Naive thymus-derived CD4-positive, alpha-beta T cell (primary cell): ENCODE measurements around the gene KRTAP12-2. TPM values are rescaled to one million over a fixed set of nuclear protein-coding genes. Genes with fewer than 3 reads are reported as not detected.

Experiments used
- ATAC-seq: fragments of 150-1000 bp; cut with Tn5 transposase; 2 replicates; pipeline ENCODE4 v1.10.0; 2021; ENCODE audit warnings: mild to moderate bottlenecking, moderate library complexity
- CTCF ChIA-PET: fragments of 350-600 bp; sonication (Branson Sonifier 250); formaldehyde crosslinking; loops from one replicate; lab custom pipeline; 2021; ENCODE audit warnings: antibody characterized with exemption; lab: Charles Lee
- POLR2A ChIA-PET: fragments of 350-600 bp; sonication (Branson Sonifier 250); formaldehyde crosslinking; loops from one replicate; lab custom pipeline; 2021; ENCODE audit warnings: antibody characterized with exemption, inconsistent platforms; lab: Charles Lee
- DNase-seq, 9 donors: peaks; one replicate each; pipeline versions ENCODE4 v3.0.0 to v3.0.0-alpha.2; 2020 to 2022; ENCODE audit warnings: mixed read lengths in 1 of 9
- H3K27ac ChIP-seq: one replicate; pipeline ENCODE4 v1.7.0; 2013; ENCODE audit warnings: mild to moderate bottlenecking, low read depth, low read length, moderate library complexity
- H3K27me3 ChIP-seq, 2 donors: one replicate each; pipeline ENCODE4 v1.7.0; 2013; ENCODE audit warnings: low read length in 2 of 2, mild to moderate bottlenecking in 2 of 2, moderate library complexity in 2 of 2; ENCODE audit not compliant: control insufficient read depth in 2 of 2, insufficient read depth in 2 of 2
- H3K36me3 ChIP-seq, 3 experiments: 1 replicate in 2 of 3; 2 replicates in 1 of 3; pipeline ENCODE4 v1.7.0; 2013; ENCODE audit warnings: low read length in 3 of 3, mild to moderate bottlenecking in 3 of 3, moderate library complexity in 1 of 3; ENCODE audit not compliant: insufficient read depth in 3 of 3, control insufficient read depth in 2 of 3
- H3K4me1 ChIP-seq, 2 donors: one replicate each; pipeline ENCODE4 v1.7.0; 2013; ENCODE audit warnings: low read length in 2 of 2, mild to moderate bottlenecking in 2 of 2, moderate library complexity in 1 of 2; ENCODE audit not compliant: control insufficient read depth in 2 of 2, insufficient read depth in 2 of 2
- H3K4me3 ChIP-seq: 2 replicates; pipeline ENCODE4 v1.7.0; 2013; ENCODE audit warnings: mild to moderate bottlenecking, low read length
- H3K9me3 ChIP-seq, 3 experiments: 1 replicate in 2 of 3; 2 replicates in 1 of 3; pipeline ENCODE4 v1.7.0; 2013; ENCODE audit warnings: low read length in 3 of 3; ENCODE audit not compliant: control insufficient read depth in 2 of 3
- H3K27ac Mint-ChIP-seq, 9 donors: one replicate each; pipeline ENCODE4 v1.8.0; 2020 to 2022; ENCODE audit warnings: mixed read lengths in 9 of 9, mild to moderate bottlenecking in 8 of 9, moderate library complexity in 5 of 9, inconsistent platforms in 2 of 9
- H3K27me3 Mint-ChIP-seq, 5 donors: one replicate each; pipeline ENCODE4 v1.8.0; 2021 to 2022; ENCODE audit warnings: mixed read lengths in 5 of 5, mild to moderate bottlenecking in 1 of 5
- H3K36me3 Mint-ChIP-seq, 5 donors: one replicate each; pipeline ENCODE4 v1.8.0; 2020 to 2022; ENCODE audit warnings: mixed read lengths in 5 of 5, mild to moderate bottlenecking in 3 of 5, inconsistent platforms in 1 of 5
- H3K4me1 Mint-ChIP-seq, 7 donors: one replicate each; pipeline ENCODE4 v1.8.0; 2020 to 2022; ENCODE audit warnings: mixed read lengths in 7 of 7, mild to moderate bottlenecking in 3 of 7, inconsistent platforms in 1 of 7
- H3K4me3 Mint-ChIP-seq, 10 donors: one replicate each; pipeline ENCODE4 v1.8.0; 2020 to 2022; ENCODE audit warnings: mild to moderate bottlenecking in 10 of 10, mixed read lengths in 10 of 10, moderate library complexity in 6 of 10, inconsistent platforms in 2 of 10
- H3K9me3 Mint-ChIP-seq, 11 donors: one replicate each; pipeline ENCODE4 v1.8.0; 2020 to 2022; ENCODE audit warnings: mixed read lengths in 11 of 11, mild to moderate bottlenecking in 4 of 11, inconsistent platforms in 1 of 11, moderate library complexity in 1 of 11
- intact Hi-C, 2 donors: fragments of 100-400 bp; cut with micrococcal nuclease; formaldehyde crosslinking; loops; one replicate each; pipeline ENCODE4 v1.15.1; 2023
- polyA plus RNA-seq, 2 donors: library from polyadenylated mRNA; unstranded; fragments of 300-500 nt; fragmentation: Illumina TruSeq; gene quantifications; one replicate each; pipeline ENCODE4 v1.2.3, GENCODE V29; 2021
- total RNA-seq, 6 experiments: library from RNA in 5 of 6; stranded (reverse) in 5 of 6; gene quantifications; 1 replicate in 5 of 6; 2 replicates in 1 of 6; pipeline ENCODE4 v1.2.3 and lab custom pipeline; 2021 to 2026

KRTAP12-2 gene
- total and polyA plus RNA-seq, 7 experiments from 2014 or later = not detected

GRCh38 chr21:44619886-44620285, 46.8 kb downstream of the KRTAP12-2 start:
- Mint-ChIP-seq H3K9me3 (peaks cover 28 to 64% (median 48%) of the 10 kb centered on the region in 11 donors), H3K27ac (peak overlapping the region in 8 of 9 donors; percentile 83 to 96 (median 93)), H3K36me3 (peaks cover 24 to 51% (median 47%) of the 10 kb centered on the region in 5 donors), H3K4me1 (peaks cover 20 to 61% (median 56%) of the 10 kb centered on the region in 7 donors), H3K27me3 (peaks cover 0 to 8% (median 0%) of the 10 kb centered on the region in 5 donors), H3K4me3 (peak overlapping the region in 9 of 10 donors; percentile 16 to 86 (median 52))
- Histone ChIP-seq H3K4me1 (peaks cover 37 to 45% of the 10 kb centered on the region in 2 donors), H3K27ac (peak overlapping the region; percentile 59), H3K27me3 (no peaks in the 10 kb centered on the region), H3K4me3 (peak overlapping the region; percentile 53), H3K36me3 (no peaks in the 10 kb centered on the region), H3K9me3 (peaks cover 0 to 17% (median 11%) of the 10 kb centered on the region in 3 experiments)
- POLR2A ChIA-PET = interaction anchor here (0.9 to 2.8 kb wide), 4 partner anchors 11 to 73 kb away, joined by 4 to 23 read pairs (median 10); partner anchors contain the start of genes KRTAP12-3 and KRTAP12-4
- CTCF ChIA-PET = interaction anchor here (1.2 to 1.6 kb wide), 2 partner anchors 109 to 123 kb away, joined by 5 to 6 read pairs; no protein-coding TSS in a partner anchor
- intact Hi-C loops = loop anchor here (1.0 to 5.0 kb wide), 4 partner anchors 37 to 92 kb away; partner anchors contain the start of genes KRTAP12-3 (in 2 of the 2), KRTAP10-5 (in 1 of the 2) and TSPEAR (in 1 of the 2)
- ATAC-seq (no peak), DNase-seq (no peak)

- peak in 7 of 9 donors; percentile 58 to 83 (median 78) for DNase-seq
- Histone ChIP-seq H3K9me3 (peaks cover 0 to 11% (median 10%) of the 10 kb centered on the region in 3 experiments), H3K4me3 (peak overlapping the region; percentile 53), H3K27me3 (no peaks in the 10 kb centered on the region), H3K4me1 (peaks cover 37 to 45% of the 10 kb centered on the region in 2 donors), H3K27ac (peak overlapping the region; percentile 59), H3K36me3 (no peaks in the 10 kb centered on the region)
- H3K27ac Mint-ChIP-seq = peak overlapping the region; percentile 83 to 96 (median 93)
- H3K36me3 Mint-ChIP-seq = peaks cover 17 to 45% (median 38%) of the 10 kb centered on the region in 5 donors
- POLR2A ChIA-PET = interaction anchor here (0.8 to 2.8 kb wide), 11 partner anchors 12 to 312 kb away, joined by 3 to 23 read pairs (median 4); partner anchors contain the start of genes KRTAP10-12, KRTAP12-3 and KRTAP12-4
- peaks cover 0 to 3% (median 0%) of the 10 kb centered on the region in 5 donors for H3K27me3 Mint-ChIP-seq
- peak; percentile 95 for ATAC-seq
- peaks cover 22 to 55% (median 39%) of the 10 kb centered on the region in 11 donors for H3K9me3 Mint-ChIP-seq
- peaks cover 20 to 65% (median 60%) of the 10 kb centered on the region in 7 donors for H3K4me1 Mint-ChIP-seq
- H3K4me3 Mint-ChIP-seq = peak overlapping the region; percentile 47 to 86 (median 70)
- CTCF ChIA-PET = interaction anchor here (0.6 to 2.5 kb wide), 5 partner anchors 39 to 181 kb away, joined by 3 to 9 read pairs (median 5); partner anchors contain the start of gene KRTAP12-3
- intact Hi-C loops = loop anchor here (1.0 to 5.0 kb wide), 5 partner anchors 37 to 123 kb away; partner anchors contain the start of genes KRTAP12-3 (in 2 of the 2), KRTAP10-5 (in 1 of the 2) and TSPEAR (in 1 of the 2)
Observed at GRCh38 chr21:44618909-44619308, 47.8 kb downstream of the KRTAP12-2 start.

GRCh38 chr21:44618504-44618903, 48.2 kb downstream of the KRTAP12-2 start:
- peaks cover 21 to 51% (median 35%) of the 10 kb centered on the region in 11 donors for H3K9me3 Mint-ChIP-seq
- ChIA-PET POLR2A (interaction anchor here (0.8 to 2.8 kb wide), 12 partner anchors 8 to 313 kb away, joined by 3 to 23 read pairs (median 4); partner anchors contain the start of genes KRTAP10-12, KRTAP10-9 and KRTAP12-3), CTCF (interaction anchor here (0.6 to 2.5 kb wide), 5 partner anchors 39 to 182 kb away, joined by 3 to 9 read pairs (median 5); partner anchors contain the start of gene KRTAP12-3)
- H3K36me3 Mint-ChIP-seq = peaks cover 14 to 42% (median 34%) of the 10 kb centered on the region in 5 donors
- Histone ChIP-seq H3K27me3 (no peaks in the 10 kb centered on the region), H3K4me1 (peaks cover 37 to 45% of the 10 kb centered on the region in 2 donors), H3K9me3 (peaks cover 0 to 7% (median 6%) of the 10 kb centered on the region in 3 experiments), H3K4me3 (peak overlapping the region; percentile 53), H3K36me3 (no peaks in the 10 kb centered on the region), H3K27ac (peak overlapping the region; percentile 59)
- no peak for DNase-seq
- intact Hi-C loops = loop anchor here in 1 of 2 donors (1.0 to 5.0 kb wide), 3 partner anchors 36 to 124 kb away; partner anchors contain the start of genes KRTAP10-5 and TSPEAR
- peak overlapping the region; percentile 47 to 86 (median 70) for H3K4me3 Mint-ChIP-seq
- peaks cover 20 to 66% (median 60%) of the 10 kb centered on the region in 7 donors for H3K4me1 Mint-ChIP-seq
- no peaks in the 10 kb centered on the region for H3K27me3 Mint-ChIP-seq
- H3K27ac Mint-ChIP-seq = peak overlapping the region; percentile 83 to 96 (median 93)
- ATAC-seq = peak; percentile 36

- Mint-ChIP-seq H3K27me3 (no peaks in the 10 kb centered on the region), H3K36me3 (peaks cover 12 to 33% (median 21%) of the 10 kb centered on the region in 5 donors), H3K27ac (peak overlapping the region in 7 of 9 donors; percentile 5 to 96 (median 93)), H3K9me3 (peaks cover 11 to 36% (median 21%) of the 10 kb centered on the region in 11 donors), H3K4me3 (peak overlapping the region in 4 of 10 donors; percentile 14 to 86 (median 49)), H3K4me1 (peaks cover 20 to 71% (median 60%) of the 10 kb centered on the region in 7 donors)
- Histone ChIP-seq H3K27ac (no peak overlapping the region), H3K27me3 (no peaks in the 10 kb centered on the region), H3K4me1 (peaks cover 37 to 45% of the 10 kb centered on the region in 2 donors), H3K9me3 (peaks cover 0 to 5% (median 0%) of the 10 kb centered on the region in 3 experiments), H3K4me3 (no peak overlapping the region), H3K36me3 (no peaks in the 10 kb centered on the region)
- intact Hi-C loops = loop anchor here in 1 of 2 donors (5.0 kb wide), 2 partner anchors 35 to 95 kb away; partner anchors contain the start of genes KRTAP10-5 and TSPEAR
- DNase-seq = no peak
- ATAC-seq = no peak
- CTCF ChIA-PET = interaction anchor here (1.0 to 2.5 kb wide), 2 partner anchors 41 to 99 kb away, joined by 4 to 9 read pairs; partner anchors contain the start of gene KRTAP12-3
- POLR2A ChIA-PET = interaction anchor here (1.2 to 2.1 kb wide), 3 partner anchors 10 to 13 kb away, joined by 4 to 5 read pairs (median 4); partner anchors contain the start of gene KRTAP10-9
Observed at GRCh38 chr21:44617071-44617501, 49.6 kb downstream of the KRTAP12-2 start.

DNA sequence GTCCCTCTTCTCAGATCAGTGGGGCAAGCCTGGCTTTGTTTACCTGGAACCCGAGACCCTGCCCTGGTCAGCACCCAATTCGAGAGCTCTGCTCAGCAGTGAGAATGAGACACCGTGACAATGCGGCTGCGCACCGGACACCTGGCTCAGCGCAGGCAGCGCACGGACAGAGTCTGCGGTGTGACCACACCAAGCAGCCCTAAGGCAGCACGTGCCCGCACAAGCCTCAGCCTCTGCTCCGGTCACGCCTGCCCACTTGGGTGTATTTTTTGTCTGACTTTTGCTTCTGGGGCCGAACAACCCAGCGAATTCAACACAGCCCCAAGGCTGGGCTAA, 50.2 kb downstream of the KRTAP12-2 start:
- peaks cover 37 to 45% of the 10 kb centered on the region in 2 donors for H3K4me1 ChIP-seq
- H3K9me3 ChIP-seq = peaks cover 0 to 5% (median 3%) of the 10 kb centered on the region in 3 experiments
- no peaks in the 10 kb centered on the region for H3K27me3 Mint-ChIP-seq
- H3K4me3 Mint-ChIP-seq = peak overlapping the region in 7 of 10 donors; percentile 19 to 69 (median 29)
- no peak for ATAC-seq
- H3K36me3 ChIP-seq = no peaks in the 10 kb centered on the region
- H3K9me3 Mint-ChIP-seq = peaks cover 9 to 31% (median 21%) of the 10 kb centered on the region in 11 donors
- peak overlapping the region in 7 of 9 donors; percentile 52 to 96 (median 73) for H3K27ac Mint-ChIP-seq
- no peak overlapping the region for H3K4me3 ChIP-seq
- CTCF ChIA-PET = interaction anchor here (0.5 to 0.6 kb wide), 2 partner anchors 106 to 126 kb away, joined by 3 read pairs; no protein-coding TSS in a partner anchor
- H3K27ac ChIP-seq = no peak overlapping the region
- peaks cover 12 to 30% (median 21%) of the 10 kb centered on the region in 5 donors for H3K36me3 Mint-ChIP-seq
- POLR2A ChIA-PET = interaction anchor here (1.2 to 2.1 kb wide), 2 partner anchors 11 to 14 kb away, joined by 4 read pairs; no protein-coding TSS in a partner anchor
- DNase-seq = no peak
- peaks cover 20 to 71% (median 60%) of the 10 kb centered on the region in 7 donors for H3K4me1 Mint-ChIP-seq
- H3K27me3 ChIP-seq = no peaks in the 10 kb centered on the region
- intact Hi-C loops = loop anchor here in 1 of 2 donors (5.0 kb wide), 2 partner anchors 34 to 96 kb away; partner anchors contain the start of genes KRTAP10-5 and TSPEAR
